K562 (cell line): Measurements from ENCODE around the gene LAX1. TPM values are rescaled to one million over a fixed set of nuclear protein-coding genes. Genes with fewer than 3 reads are reported as not detected.

Source experiments
- BRD4 ChIP-seq: fragments of 200-600 bp; sonication (generic); IDR thresholded peaks from 2 replicates; pipeline ENCODE4 v1.6.1; 2017; ENCODE audit warnings: inconsistent platforms
- CBX2 ChIP-seq: fragments of 200-600 bp; sonication (generic); IDR thresholded peaks from one replicate; pipeline ENCODE4 v1.6.1; 2012; ENCODE audit warnings: mild to moderate bottlenecking, low read length, inconsistent platforms; ENCODE audit not compliant: insufficient read depth, poor library complexity, severe bottlenecking
- CEBPG ChIP-seq, 3 experiments: fragments of 200-800 bp in 1 of 3; sonication (Bioruptor generic) in 1 of 3; sonication (generic) in 1 of 3; formaldehyde crosslinking in 1 of 3; IDR thresholded peaks in 2 of 3; conservative IDR thresholded peaks in 1 of 3; 2 replicates each; pipeline versions ENCODE4 v1.6.1 to v1.8.0; 2016 to 2022; ENCODE audit warnings: missing compliant biosample characterization in 2 of 3, missing genetic modification characterization in 2 of 3, mild to moderate bottlenecking in 1 of 3, missing genetic modification reagents in 1 of 3
- CREBBP ChIP-seq: IDR thresholded peaks from one replicate; pipeline ENCODE4 v1.6.1; 2012; ENCODE audit warnings: low read depth, mild to moderate bottlenecking, control low read depth, inconsistent platforms, low read length
- GMEB1 ChIP-seq: fragments of 250-450 bp; sonication (Bioruptor Pico); IDR thresholded peaks from 2 replicates; pipeline ENCODE4 v1.4.0; 2020; ENCODE audit warnings: mild to moderate bottlenecking
- MAFF ChIP-seq: IDR thresholded peaks from 2 replicates; pipeline ENCODE4 v1.6.1; 2012; ENCODE audit warnings: low read length, improper control_type of control experiment
- MEF2A ChIP-seq: IDR thresholded peaks from 2 replicates; pipeline ENCODE4 v1.6.1; 2011; ENCODE audit warnings: low read depth, mild to moderate bottlenecking, low read length, moderate library complexity; ENCODE audit not compliant: control insufficient read depth
- NR2C2 ChIP-seq, 2 experiments: fragments of 200-800 bp in 1 of 2; sonication (Bioruptor generic) in 1 of 2; sonication (generic) in 1 of 2; formaldehyde crosslinking in 1 of 2; IDR thresholded peaks; 2 replicates each; pipeline versions ENCODE4 v1.6.1 to v1.8.0; 2016 to 2022; ENCODE audit warnings: mild to moderate bottlenecking in 1 of 2, missing compliant biosample characterization in 1 of 2, missing genetic modification characterization in 1 of 2, missing genetic modification reagents in 1 of 2
- PCBP2 ChIP-seq: fragments of 200-400 bp; formaldehyde crosslinking; IDR thresholded peaks from 2 replicates; pipeline ENCODE4 v1.6.1; 2018; ENCODE audit warnings: low read length, low read depth, mild to moderate bottlenecking, moderate library complexity; ENCODE audit not compliant: poor library complexity, severe bottlenecking
- PHF21A ChIP-seq: fragments of 450-650 bp; IDR thresholded peaks from 2 replicates; pipeline ENCODE4 v1.6.1; 2017; ENCODE audit warnings: low read depth, borderline replicate concordance
- RBFOX2 ChIP-seq: fragments of 200-400 bp; formaldehyde crosslinking; IDR thresholded peaks from 2 replicates; pipeline ENCODE4 v1.6.1; 2017; ENCODE audit warnings: low read depth, mild to moderate bottlenecking, low read length, moderate library complexity
- TAF7 ChIP-seq: fragments of 450-650 bp; IDR thresholded peaks from 2 replicates; pipeline ENCODE4 v1.6.1; 2016; ENCODE audit warnings: missing genetic modification characterization, missing compliant biosample characterization
- TAL1 ChIP-seq: fragments of 450-650 bp; IDR thresholded peaks from 2 replicates; pipeline ENCODE4 v1.6.1; 2016; ENCODE audit warnings: mild to moderate bottlenecking
- ZEB2 ChIP-seq: fragments of 450-650 bp; IDR thresholded peaks from 2 replicates; pipeline ENCODE4 v1.6.1; 2016
- ZNF140 ChIP-seq: fragments of 250-450 bp; sonication (Bioruptor Pico); IDR thresholded peaks from 2 replicates; pipeline ENCODE4 v1.8.0; 2021; ENCODE audit warnings: moderate library complexity, mild to moderate bottlenecking, inconsistent platforms
- ZNF263 ChIP-seq: sonication (generic); formaldehyde crosslinking; IDR thresholded peaks from 2 replicates; pipeline ENCODE4 v1.8.0; 2022; ENCODE audit warnings: mild to moderate bottlenecking, missing genetic modification reagents, borderline replicate concordance
- ZNF280A ChIP-seq: fragments of 450-650 bp; IDR thresholded peaks from 2 replicates; pipeline ENCODE4 v1.6.1; 2018; ENCODE audit warnings: mild to moderate bottlenecking, low read depth; ENCODE audit not compliant: partially characterized antibody
- ZNF3 ChIP-seq: fragments of 250-450 bp; sonication (Bioruptor Pico); IDR thresholded peaks from 2 replicates; pipeline ENCODE4 v1.5.0; 2021; ENCODE audit warnings: mild to moderate bottlenecking, moderate library complexity
- ZNF512 ChIP-seq: IDR thresholded peaks from 2 replicates; pipeline ENCODE4 v1.6.1; 2016; ENCODE audit warnings: missing genetic modification characterization, missing compliant biosample characterization
- polyA plus RNA-seq, 8 experiments: library from polyadenylated mRNA; depleted of rRNA in 4 of 8; stranded (reverse) in 5 of 8; unstranded in 3 of 8; fragments of >200 nt; fragmentation: Nextera tagmentation in 2 of 8; fragmentation: Illumina TruSeq in 1 of 8; extraction: Ambion mirVana in 2 of 8; extraction: Trizol in 1 of 8; gene quantifications; 2 replicates each; pipeline versions ENCODE4 v1.2.1 to v1.2.3, GENCODE V29; 2011 to 2014; ENCODE audit warnings: inconsistent platforms in 1 of 8, missing spikeins in 1 of 8
- total RNA-seq, 7 experiments: library from RNA; depleted of rRNA in 6 of 7; stranded (reverse); fragments of >200 nt in 6 of 7; fragmentation: Illumina TruSeq in 2 of 7; extraction: Trizol in 2 of 7; gene quantifications; 2 replicates each; pipeline versions ENCODE4 v1.2.1 to v1.2.3, GENCODE V29; 2011 to 2021; ENCODE audit warnings: low replicate concordance in 1 of 7
- TF ChIP-seq, protein P1 (sequence below): fragments of 450-650 bp; conservative IDR thresholded peaks from 2 replicates; pipeline ENCODE4 v1.6.1; 2016; ENCODE audit warnings: missing genetic modification characterization, low read depth, mild to moderate bottlenecking, missing compliant biosample characterization, moderate library complexity
- TF ChIP-seq, protein P2 (sequence below): fragments of 250-450 bp; sonication (Bioruptor Pico); IDR thresholded peaks from 2 replicates; pipeline ENCODE4 v1.5.0; 2020; ENCODE audit warnings: mild to moderate bottlenecking

LAX1 gene
- total and polyA plus RNA-seq, 9 of the 15 experiments (the other 6 are each of a cell fraction or from before 2014, with no cell fraction given), result not detected

DNA sequence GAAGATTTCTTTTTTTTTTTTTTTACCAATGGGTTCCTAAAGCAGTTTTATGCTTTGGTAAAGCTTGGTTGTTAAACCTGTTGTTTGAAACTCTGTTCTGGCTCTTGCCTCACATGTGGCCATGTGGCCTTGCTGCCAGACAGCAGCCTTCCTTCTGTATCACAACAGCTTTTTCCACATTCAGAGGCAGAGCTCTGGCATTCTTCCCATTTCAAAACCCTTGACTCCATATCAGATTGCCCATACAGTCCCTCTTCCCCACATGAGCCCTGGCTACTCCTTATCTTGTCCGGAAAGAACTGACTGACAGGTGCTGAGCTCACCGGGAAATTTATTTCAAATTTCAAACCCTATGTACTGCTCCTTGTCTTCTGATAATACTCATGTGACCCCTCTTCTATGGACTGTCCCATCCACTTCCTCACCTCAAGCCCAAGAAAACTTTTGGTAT is 38.5 kb upstream of the LAX1 start (continued):
- TF ChIP-seq ZNF140 (CRISPR knock-in tag) (no peak), ZEB2 (peak; percentile 93), PHF21A (peak; percentile 21; the same call in 1 of the 2 replicates), GMEB1 (CRISPR knock-in tag) (0 out of 2 replicates have a peak, but pooled peaks have one; percentile 8), ZNF512 (tag) (no peak), ZNF263 (no peak), TAL1 (peak; percentile 87), PCBP2 (no peak), CEBPG (CRISPR knock-in tag; IDR thresholded peaks at IDR 0.05) (no peak), CEBPG (tag; conservative IDR thresholded peaks at IDR 0.05 in 1 of 2, IDR thresholded peaks at IDR 0.05 in 1 of 2) (peak; percentile 20 to 85; a peak in 2 of 4 replicates), MEF2A (no peak), CREBBP (no peak), TAF7 (tag) (no peak), CBX2 (no peak), RBFOX2 (no peak), BRD4 (no peak), NR2C2 (CRISPR knock-in tag; IDR thresholded peaks at IDR 0.05) (no peak), NR2C2 (tag; IDR thresholded peaks at IDR 0.05) (peak; percentile 68), ZNF3 (CRISPR knock-in tag) (no peak), ZNF280A (no peak), MAFF (no peak)
- TF ChIP-seq, protein P1, sequence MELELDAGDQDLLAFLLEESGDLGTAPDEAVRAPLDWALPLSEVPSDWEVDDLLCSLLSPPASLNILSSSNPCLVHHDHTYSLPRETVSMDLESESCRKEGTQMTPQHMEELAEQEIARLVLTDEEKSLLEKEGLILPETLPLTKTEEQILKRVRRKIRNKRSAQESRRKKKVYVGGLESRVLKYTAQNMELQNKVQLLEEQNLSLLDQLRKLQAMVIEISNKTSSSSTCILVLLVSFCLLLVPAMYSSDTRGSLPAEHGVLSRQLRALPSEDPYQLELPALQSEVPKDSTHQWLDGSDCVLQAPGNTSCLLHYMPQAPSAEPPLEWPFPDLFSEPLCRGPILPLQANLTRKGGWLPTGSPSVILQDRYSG (tag), result peak; percentile 55; the same call in 1 of the 2 replicates
- TF ChIP-seq, protein P2, sequence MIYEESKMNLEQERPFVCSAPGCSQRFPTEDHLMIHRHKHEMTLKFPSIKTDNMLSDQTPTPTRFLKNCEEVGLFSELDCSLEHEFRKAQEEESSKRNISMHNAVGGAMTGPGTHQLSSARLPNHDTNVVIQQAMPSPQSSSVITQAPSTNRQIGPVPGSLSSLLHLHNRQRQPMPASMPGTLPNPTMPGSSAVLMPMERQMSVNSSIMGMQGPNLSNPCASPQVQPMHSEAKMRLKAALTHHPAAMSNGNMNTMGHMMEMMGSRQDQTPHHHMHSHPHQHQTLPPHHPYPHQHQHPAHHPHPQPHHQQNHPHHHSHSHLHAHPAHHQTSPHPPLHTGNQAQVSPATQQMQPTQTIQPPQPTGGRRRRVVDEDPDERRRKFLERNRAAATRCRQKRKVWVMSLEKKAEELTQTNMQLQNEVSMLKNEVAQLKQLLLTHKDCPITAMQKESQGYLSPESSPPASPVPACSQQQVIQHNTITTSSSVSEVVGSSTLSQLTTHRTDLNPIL, result no peak
